ENCODE data around the gene PLCB1.

DNA sequence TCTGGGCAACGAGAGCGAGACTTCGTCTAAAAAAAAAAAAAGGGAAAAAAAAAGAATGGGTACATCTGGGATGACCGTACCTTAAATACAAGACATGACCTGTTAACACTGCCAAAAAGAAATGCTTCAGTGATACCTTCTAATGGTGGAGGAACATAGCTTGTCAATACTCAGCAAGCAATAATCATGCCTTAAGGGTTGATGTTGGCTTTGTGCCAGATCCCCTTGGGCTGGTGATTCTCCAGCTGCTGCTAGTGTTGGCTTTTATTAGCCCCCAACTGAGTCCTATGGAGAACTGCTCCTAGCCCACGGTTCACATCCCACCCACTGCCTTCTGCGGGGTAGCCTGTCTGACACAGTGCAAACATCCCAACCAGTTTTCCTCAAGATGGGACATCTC is 134.9 kb downstream of the PLCB1 start:
- no peak for TF ChIP-seq CTCF (IDR thresholded peaks at IDR 0.05; ENCODE audit: poor library complexity)
- TF ChIP-seq EZH2 (IDR thresholded peaks at IDR 0.05; ENCODE audit: borderline replicate concordance): no peak

Data from hepatocyte (in vitro differentiated cells).